GM23338 (cell line): ENCODE results near the gene TEKT2. TPM values are rescaled to one million over a fixed set of nuclear protein-coding genes. Genes with fewer than 3 reads are reported as not detected.

Source experiments
- ATAC-seq: fragments of 200-7000 bp; cut with Tn5 transposase; 3 replicates; pipeline ENCODE4 v1.9.1; 2020
- DNase-seq: peaks from one replicate; pipeline ENCODE4 v3.0.0-alpha.2; 2015; ENCODE audit warnings: low spot score
- H2AFZ ChIP-seq: fragments of 200-600 bp; sonication (generic); 2 replicates; pipeline ENCODE4 v1.8.0; 2016; ENCODE audit warnings: antibody characterized with exemption, mild to moderate bottlenecking, moderate library complexity
- H3F3A ChIP-seq: fragments of 200-600 bp; sonication (generic); replicated peaks from 2 replicates; pipeline ENCODE4 v1.8.0; 2017; ENCODE audit warnings: antibody characterized with exemption, mixed run types, low read depth
- H3K27ac ChIP-seq: fragments of 200-600 bp; sonication (generic); 2 replicates; pipeline ENCODE4 v1.6.1; 2016; ENCODE audit warnings: low read depth
- H3K27me3 ChIP-seq: fragments of 200-600 bp; sonication (generic); 2 replicates; pipeline ENCODE4 v1.8.0; 2016; ENCODE audit warnings: mild to moderate bottlenecking, mixed run types, moderate library complexity; ENCODE audit not compliant: insufficient read depth
- H3K36me3 ChIP-seq: fragments of 200-600 bp; sonication (generic); 2 replicates; pipeline ENCODE4 v1.8.0; 2016; ENCODE audit warnings: mild to moderate bottlenecking; ENCODE audit not compliant: insufficient read depth
- H3K4me1 ChIP-seq: fragments of 200-600 bp; sonication (generic); 2 replicates; pipeline ENCODE4 v1.8.0; 2016; ENCODE audit warnings: mild to moderate bottlenecking, moderate library complexity; ENCODE audit not compliant: insufficient read depth
- H3K4me2 ChIP-seq: fragments of 200-600 bp; sonication (generic); 2 replicates; pipeline ENCODE4 v1.7.1; 2017; ENCODE audit warnings: mixed run types
- H3K4me3 ChIP-seq: fragments of 200-600 bp; sonication (generic); 2 replicates; pipeline ENCODE4 v1.6.1; 2016; ENCODE audit warnings: mixed run types
- H3K79me2 ChIP-seq: fragments of 200-600 bp; sonication (generic); replicated peaks from 2 replicates; pipeline ENCODE4 v1.8.0; 2017; ENCODE audit warnings: mild to moderate bottlenecking; ENCODE audit not compliant: insufficient read depth
- H3K9me2 ChIP-seq: fragments of 200-600 bp; sonication (generic); 2 replicates; pipeline ENCODE4 v1.8.0; 2017; ENCODE audit not compliant: insufficient read depth
- H4K20me1 ChIP-seq: fragments of 200-600 bp; sonication (generic); replicated peaks from 2 replicates; pipeline ENCODE4 v1.8.0; 2017; ENCODE audit warnings: mild to moderate bottlenecking; ENCODE audit not compliant: insufficient read depth
- H3K27ac Mint-ChIP-seq: 2 replicates; pipeline ENCODE4 v1.8.0; 2020; ENCODE audit warnings: inconsistent platforms, mild to moderate bottlenecking, moderate library complexity, mixed read lengths
- H3K27me3 Mint-ChIP-seq: 3 replicates; pipeline ENCODE4 v1.8.0; 2022; ENCODE audit warnings: low read depth, mild to moderate bottlenecking, moderate library complexity, mixed read lengths, inconsistent platforms; ENCODE audit not compliant: insufficient read depth, poor library complexity
- H3K36me3 Mint-ChIP-seq: 3 replicates; pipeline ENCODE4 v1.8.0; 2021; ENCODE audit warnings: low read depth, mild to moderate bottlenecking, inconsistent platforms, moderate library complexity, mixed read lengths
- H3K4me1 Mint-ChIP-seq: 3 replicates; pipeline ENCODE4 v1.8.0; 2020; ENCODE audit warnings: mild to moderate bottlenecking, inconsistent platforms, mixed read lengths
- H3K4me3 Mint-ChIP-seq: 3 replicates; pipeline ENCODE4 v1.8.0; 2021; ENCODE audit warnings: moderate library complexity, mild to moderate bottlenecking, inconsistent platforms, mixed read lengths
- H3K9me3 Mint-ChIP-seq: 3 replicates; pipeline ENCODE4 v1.8.0; 2020; ENCODE audit warnings: moderate library complexity, mild to moderate bottlenecking, inconsistent platforms, mixed read lengths
- CREB1 ChIP-seq: fragments of 250-450 bp; sonication (Bioruptor Pico); IDR thresholded peaks from 2 replicates; pipeline ENCODE4 v1.5.0; 2020; ENCODE audit warnings: low read depth, mild to moderate bottlenecking, moderate library complexity
- CTCF ChIP-seq, 2 experiments: fragments of 200-600 bp in 1 of 2; sonication (generic) in 1 of 2; conservative IDR thresholded peaks; 2 replicates each; pipeline versions ENCODE4 v1.5.1 to v1.6.1; 2016 to 2017; ENCODE audit warnings: antibody characterized with exemption in 2 of 2, low read depth in 2 of 2, mild to moderate bottlenecking in 2 of 2, moderate library complexity in 1 of 2
- ETS1 ChIP-seq: IDR thresholded peaks from 2 replicates; pipeline ENCODE4 v1.6.1; 2016; ENCODE audit warnings: antibody characterized with exemption
- EZH2 ChIP-seq: fragments of 200-600 bp; sonication (generic); IDR thresholded peaks from one replicate; pipeline ENCODE4 v1.8.0; 2017; ENCODE audit warnings: antibody characterized with exemption, mild to moderate bottlenecking, low read depth; ENCODE audit not compliant: unreplicated experiment
- EZH2phosphoT487 ChIP-seq: fragments of 200-600 bp; sonication (generic); IDR thresholded peaks from one replicate; pipeline ENCODE4 v1.8.1; 2018; ENCODE audit warnings: antibody characterized with exemption; ENCODE audit not compliant: unreplicated experiment
- JUNB ChIP-seq: IDR thresholded peaks from one replicate; pipeline ENCODE4 v1.6.1; 2016; ENCODE audit warnings: antibody characterized with exemption; ENCODE audit not compliant: unreplicated experiment
- NANOG ChIP-seq: IDR thresholded peaks from 2 replicates; pipeline ENCODE4 v1.6.1; 2016; ENCODE audit warnings: antibody characterized with exemption, borderline replicate concordance
- POLR2AphosphoS5 ChIP-seq: IDR thresholded peaks from 2 replicates; pipeline ENCODE4 v1.6.1; 2016; ENCODE audit warnings: antibody characterized with exemption, low read depth
- REST ChIP-seq: IDR thresholded peaks from one replicate; pipeline ENCODE4 v1.6.1; 2018; ENCODE audit warnings: antibody characterized with exemption; ENCODE audit not compliant: unreplicated experiment
- STAT1 ChIP-seq: IDR thresholded peaks from one replicate; pipeline ENCODE4 v1.6.1; 2016; ENCODE audit warnings: antibody characterized with exemption; ENCODE audit not compliant: unreplicated experiment
- ZNF114 ChIP-seq: fragments of 250-450 bp; sonication (Bioruptor Pico); IDR thresholded peaks from 2 replicates; pipeline ENCODE4 v1.5.0; 2020; ENCODE audit warnings: mild to moderate bottlenecking, moderate library complexity
- ZNF331 ChIP-seq: fragments of 250-450 bp; sonication (Bioruptor Pico); IDR thresholded peaks from 2 replicates; pipeline ENCODE4 v1.5.0; 2020; ENCODE audit warnings: low read depth, mild to moderate bottlenecking, moderate library complexity
- polyA plus RNA-seq: library from polyadenylated mRNA; unstranded; fragments of >200 nt; fragmentation: Nextera tagmentation; extraction: Ambion mirVana; gene quantifications from 2 replicates; pipeline ENCODE4 v1.2.1, GENCODE V29; 2016
- total RNA-seq: library from RNA; depleted of rRNA; stranded (reverse); fragments of >200 nt; shearing (Covaris generic); gene quantifications from 2 replicates; pipeline ENCODE4 v1.2.3, GENCODE V29; 2014
- TF ChIP-seq, protein P1 (sequence below): fragments of 250-450 bp; sonication (Bioruptor Pico); IDR thresholded peaks from 2 replicates; pipeline ENCODE4 v1.5.0; 2020; ENCODE audit warnings: mild to moderate bottlenecking, moderate library complexity

Gene TEKT2
- total and polyA plus RNA-seq, 2 experiments from 2014 or later, result 0.36 to 0.94 TPM

- H3K9me3 Mint-ChIP-seq, result no peaks in the 10 kb centered on the region
- no peak overlapping the region for H3K4me2 ChIP-seq
- TF ChIP-seq REST, result no peak
- TF ChIP-seq STAT1, result no peak
- no peak for TF ChIP-seq NANOG
- no peak for TF ChIP-seq ETS1
- no peak for TF ChIP-seq POLR2AphosphoS5
- TF ChIP-seq ZNF331 (CRISPR knock-in tag), result no peak
- TF ChIP-seq JUNB, result no peak
- TF ChIP-seq, protein P1, sequence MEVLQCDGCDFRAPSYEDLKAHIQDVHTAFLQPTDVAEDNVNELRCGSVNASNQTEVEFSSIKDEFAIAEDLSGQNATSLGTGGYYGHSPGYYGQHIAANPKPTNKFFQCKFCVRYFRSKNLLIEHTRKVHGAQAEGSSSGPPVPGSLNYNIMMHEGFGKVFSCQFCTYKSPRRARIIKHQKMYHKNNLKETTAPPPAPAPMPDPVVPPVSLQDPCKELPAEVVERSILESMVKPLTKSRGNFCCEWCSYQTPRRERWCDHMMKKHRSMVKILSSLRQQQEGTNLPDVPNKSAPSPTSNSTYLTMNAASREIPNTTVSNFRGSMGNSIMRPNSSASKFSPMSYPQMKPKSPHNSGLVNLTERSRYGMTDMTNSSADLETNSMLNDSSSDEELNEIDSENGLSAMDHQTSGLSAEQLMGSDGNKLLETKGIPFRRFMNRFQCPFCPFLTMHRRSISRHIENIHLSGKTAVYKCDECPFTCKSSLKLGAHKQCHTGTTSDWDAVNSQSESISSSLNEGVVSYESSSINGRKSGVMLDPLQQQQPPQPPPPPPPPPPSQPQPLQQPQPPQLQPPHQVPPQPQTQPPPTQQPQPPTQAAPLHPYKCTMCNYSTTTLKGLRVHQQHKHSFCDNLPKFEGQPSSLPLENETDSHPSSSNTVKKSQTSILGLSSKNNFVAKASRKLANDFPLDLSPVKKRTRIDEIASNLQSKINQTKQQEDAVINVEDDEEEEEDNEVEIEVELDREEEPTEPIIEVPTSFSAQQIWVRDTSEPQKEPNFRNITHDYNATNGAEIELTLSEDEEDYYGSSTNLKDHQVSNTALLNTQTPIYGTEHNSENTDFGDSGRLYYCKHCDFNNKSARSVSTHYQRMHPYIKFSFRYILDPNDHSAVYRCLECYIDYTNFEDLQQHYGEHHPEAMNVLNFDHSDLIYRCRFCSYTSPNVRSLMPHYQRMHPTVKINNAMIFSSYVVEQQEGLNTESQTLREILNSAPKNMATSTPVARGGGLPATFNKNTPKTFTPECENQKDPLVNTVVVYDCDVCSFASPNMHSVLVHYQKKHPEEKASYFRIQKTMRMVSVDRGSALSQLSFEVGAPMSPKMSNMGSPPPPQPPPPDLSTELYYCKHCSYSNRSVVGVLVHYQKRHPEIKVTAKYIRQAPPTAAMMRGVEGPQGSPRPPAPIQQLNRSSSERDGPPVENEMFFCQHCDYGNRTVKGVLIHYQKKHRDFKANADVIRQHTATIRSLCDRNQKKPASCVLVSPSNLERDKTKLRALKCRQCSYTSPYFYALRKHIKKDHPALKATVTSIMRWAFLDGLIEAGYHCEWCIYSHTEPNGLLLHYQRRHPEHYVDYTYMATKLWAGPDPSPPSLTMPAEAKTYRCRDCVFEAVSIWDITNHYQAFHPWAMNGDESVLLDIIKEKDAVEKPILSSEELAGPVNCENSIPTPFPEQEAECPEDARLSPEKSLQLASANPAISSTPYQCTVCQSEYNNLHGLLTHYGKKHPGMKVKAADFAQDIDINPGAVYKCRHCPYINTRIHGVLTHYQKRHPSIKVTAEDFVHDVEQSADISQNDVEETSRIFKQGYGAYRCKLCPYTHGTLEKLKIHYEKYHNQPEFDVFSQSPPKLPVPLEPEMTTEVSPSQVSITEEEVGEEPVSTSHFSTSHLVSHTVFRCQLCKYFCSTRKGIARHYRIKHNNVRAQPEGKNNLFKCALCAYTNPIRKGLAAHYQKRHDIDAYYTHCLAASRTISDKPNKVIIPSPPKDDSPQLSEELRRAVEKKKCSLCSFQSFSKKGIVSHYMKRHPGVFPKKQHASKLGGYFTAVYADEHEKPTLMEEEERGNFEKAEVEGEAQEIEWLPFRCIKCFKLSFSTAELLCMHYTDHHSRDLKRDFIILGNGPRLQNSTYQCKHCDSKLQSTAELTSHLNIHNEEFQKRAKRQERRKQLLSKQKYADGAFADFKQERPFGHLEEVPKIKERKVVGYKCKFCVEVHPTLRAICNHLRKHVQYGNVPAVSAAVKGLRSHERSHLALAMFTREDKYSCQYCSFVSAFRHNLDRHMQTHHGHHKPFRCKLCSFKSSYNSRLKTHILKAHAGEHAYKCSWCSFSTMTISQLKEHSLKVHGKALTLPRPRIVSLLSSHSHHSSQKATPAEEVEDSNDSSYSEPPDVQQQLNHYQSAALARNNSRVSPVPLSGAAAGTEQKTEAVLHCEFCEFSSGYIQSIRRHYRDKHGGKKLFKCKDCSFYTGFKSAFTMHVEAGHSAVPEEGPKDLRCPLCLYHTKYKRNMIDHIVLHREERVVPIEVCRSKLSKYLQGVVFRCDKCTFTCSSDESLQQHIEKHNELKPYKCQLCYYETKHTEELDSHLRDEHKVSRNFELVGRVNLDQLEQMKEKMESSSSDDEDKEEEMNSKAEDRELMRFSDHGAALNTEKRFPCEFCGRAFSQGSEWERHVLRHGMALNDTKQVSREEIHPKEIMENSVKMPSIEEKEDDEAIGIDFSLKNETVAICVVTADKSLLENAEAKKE (CRISPR knock-in tag), result no peak
- TF ChIP-seq CREB1 (CRISPR knock-in tag), result no peak
- no peak for TF ChIP-seq ZNF114
- TF ChIP-seq CTCF (conservative IDR thresholded peaks at IDR 0.05; ENCODE audit: low read depth in 2 of 2), result no peak
- TF ChIP-seq EZH2, result no peak
- no peak for TF ChIP-seq EZH2phosphoT487
- H3K27me3 ChIP-seq, result no peaks in the 10 kb centered on the region
- H4K20me1 ChIP-seq, result no peaks in the 10 kb centered on the region
- H3K4me3 Mint-ChIP-seq, result no peak overlapping the region
- no peaks in the 10 kb centered on the region for H3K4me1 ChIP-seq
- H3K79me2 ChIP-seq, result no peaks in the 10 kb centered on the region
- H3K27me3 Mint-ChIP-seq, result peaks cover 2% of the 10 kb centered on the region
- no peak overlapping the region for H3K27ac ChIP-seq
- H3F3A ChIP-seq, result no peaks in the 10 kb centered on the region
- H3K4me3 ChIP-seq, result no peak overlapping the region
- no peaks in the 10 kb centered on the region for H3K9me2 ChIP-seq
- H3K36me3 Mint-ChIP-seq, result no peaks in the 10 kb centered on the region; the same call in 2 of the 3 replicates
- H3K4me1 Mint-ChIP-seq, result peaks cover 6% of the 10 kb centered on the region
- peak overlapping the region; percentile 87 for H2AFZ ChIP-seq
- no peaks in the 10 kb centered on the region for H3K36me3 ChIP-seq
- H3K27ac Mint-ChIP-seq, result no peak overlapping the region
- no peak for DNase-seq
- ATAC-seq, result no peak
These were observed 30.5 kb downstream of the TEKT2 start for GRCh38 chr1:36114371-36114770.
